ENCODE data around the gene DNAJC25.
"Not testable (repeated sequence)": the region's sequence is repeated elsewhere in the genome, so short reads cannot be mapped to it uniquely, and the experiment has no call there.

Gene DNAJC25

DNA sequence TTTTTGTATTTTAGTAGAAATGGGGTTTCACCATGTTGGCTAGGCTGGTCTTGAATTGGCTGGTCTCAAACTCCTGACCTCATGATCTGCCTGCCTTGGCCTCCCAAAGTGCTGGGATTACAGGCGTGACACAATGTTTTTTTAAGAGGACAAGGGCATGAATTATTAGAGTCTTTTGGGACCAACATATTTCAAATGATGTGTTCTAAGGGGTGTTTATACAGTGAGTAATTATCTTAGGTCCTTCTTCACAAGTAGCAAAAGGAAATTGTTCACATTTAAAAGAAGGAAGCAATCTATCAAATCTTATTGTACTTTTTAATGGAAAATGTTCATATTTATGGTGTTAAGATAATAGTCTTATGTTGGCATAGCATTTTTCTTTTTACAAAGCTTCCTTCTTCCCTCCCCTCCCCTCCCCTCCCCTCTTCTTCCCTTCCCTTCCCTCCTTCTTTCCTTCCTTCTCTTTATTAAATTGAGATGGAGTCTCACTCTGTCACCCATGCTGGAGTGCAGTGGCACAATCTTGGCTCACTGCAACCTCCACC, 37.0 kb downstream of the DNAJC25 start:
- DNase-seq (ENCODE audit: low read depth) = no peak

DNA sequence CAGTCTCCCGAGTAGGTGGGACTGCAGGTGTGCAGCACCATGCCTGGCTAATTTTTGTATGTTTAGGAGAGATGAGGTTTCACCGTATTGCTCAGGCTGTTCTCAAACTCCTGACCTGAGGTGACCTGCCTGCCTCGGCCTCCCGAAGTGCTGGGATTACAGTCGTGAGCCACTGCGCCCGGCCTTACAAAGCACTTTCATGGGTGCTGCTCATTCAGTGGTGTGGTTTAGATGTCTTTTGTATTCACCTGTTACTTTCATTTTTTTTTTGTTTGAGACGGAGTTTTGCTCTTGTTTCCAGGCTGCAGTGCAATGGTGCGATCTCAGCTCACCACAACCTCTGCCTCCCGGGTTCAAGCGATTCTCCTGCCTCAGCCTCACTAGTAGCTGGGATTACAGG, 37.5 kb downstream of the DNAJC25 start:
- DNase-seq (ENCODE audit: low read depth) = not testable (repeated sequence)

DNA sequence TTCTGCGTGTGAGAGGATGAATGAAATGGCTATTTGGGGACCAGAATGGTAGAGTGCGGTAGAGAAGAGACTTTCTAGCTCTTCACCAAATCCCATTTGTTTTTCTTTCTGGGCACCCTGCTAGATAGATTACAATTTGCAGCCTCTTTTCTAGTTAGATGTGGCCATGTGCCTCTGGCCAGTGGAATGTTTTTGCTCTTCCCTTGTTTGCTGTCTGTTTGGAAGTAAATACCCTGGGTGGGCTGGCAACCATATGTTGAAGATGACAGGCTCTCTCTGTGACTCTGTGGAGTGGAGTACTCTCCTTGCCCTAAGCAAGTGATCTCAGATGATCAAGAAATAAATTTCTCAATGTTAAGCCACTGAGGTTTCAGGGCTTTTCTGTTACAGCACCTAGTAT, 43.2 kb downstream of the DNAJC25 start:
- DNase-seq (ENCODE audit: low read depth) = no peak

DNA sequence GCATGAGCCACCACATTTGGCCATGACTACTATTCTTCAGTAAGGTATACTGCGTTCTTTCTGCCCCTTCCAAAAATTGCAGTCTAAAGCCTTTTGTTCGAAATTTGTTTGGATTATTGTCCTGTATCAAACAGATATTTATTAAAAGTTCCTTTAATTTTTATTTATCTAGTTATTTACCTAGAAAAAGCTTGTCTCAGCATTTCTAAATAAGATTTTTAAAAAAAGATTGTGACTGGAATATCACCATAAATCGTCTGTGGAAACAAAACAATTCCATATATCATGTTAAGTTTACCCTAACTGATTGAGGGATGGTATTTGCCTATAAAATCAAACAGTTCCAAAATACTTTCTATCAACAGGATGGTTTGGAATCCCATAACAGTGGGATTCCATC, 45.0 kb downstream of the DNAJC25 start:
- no peak for DNase-seq (ENCODE audit: low read depth)

DNA sequence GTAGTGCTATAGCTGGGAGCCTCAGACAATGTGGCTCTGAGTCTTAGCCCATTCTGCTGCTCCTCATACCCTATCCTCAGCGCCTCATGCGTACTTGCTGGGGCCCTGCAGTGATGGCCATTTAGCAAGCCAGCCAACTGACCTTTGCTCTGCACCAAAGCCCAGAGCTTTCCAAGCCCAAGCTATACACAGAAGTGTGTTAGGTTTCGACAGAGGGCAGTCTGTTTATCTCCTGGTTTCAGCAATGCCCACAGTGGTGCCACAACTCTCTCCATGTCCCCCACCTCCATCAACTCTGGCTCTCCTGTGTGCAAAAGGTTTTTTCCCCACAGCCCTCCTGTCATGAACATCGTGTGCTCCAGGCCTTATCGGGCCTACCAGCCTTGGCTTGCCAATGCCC, 47.2 kb downstream of the DNAJC25 start:
- DNase-seq (ENCODE audit: low read depth) = no peak

DNA sequence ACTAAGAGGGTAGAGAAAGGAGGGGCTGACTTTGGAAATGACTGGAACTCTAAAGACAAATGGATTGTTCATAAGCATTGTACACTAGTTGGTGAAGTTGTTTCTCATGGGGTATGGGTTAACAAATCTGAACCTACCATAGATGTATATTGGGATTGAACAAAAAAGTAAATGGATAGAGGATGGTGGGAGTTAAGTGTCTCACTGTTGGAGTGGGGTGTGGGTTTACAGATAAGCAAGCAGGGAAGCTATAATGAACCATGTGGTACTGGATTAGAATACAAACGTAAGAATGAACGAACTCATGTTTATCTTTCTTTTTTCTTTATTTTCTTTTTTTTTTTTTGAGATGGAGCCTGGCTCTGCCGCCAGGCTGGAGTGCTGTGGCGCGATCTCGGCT, 48.1 kb downstream of the DNAJC25 start:
- no peak for DNase-seq (ENCODE audit: low read depth)

DNA sequence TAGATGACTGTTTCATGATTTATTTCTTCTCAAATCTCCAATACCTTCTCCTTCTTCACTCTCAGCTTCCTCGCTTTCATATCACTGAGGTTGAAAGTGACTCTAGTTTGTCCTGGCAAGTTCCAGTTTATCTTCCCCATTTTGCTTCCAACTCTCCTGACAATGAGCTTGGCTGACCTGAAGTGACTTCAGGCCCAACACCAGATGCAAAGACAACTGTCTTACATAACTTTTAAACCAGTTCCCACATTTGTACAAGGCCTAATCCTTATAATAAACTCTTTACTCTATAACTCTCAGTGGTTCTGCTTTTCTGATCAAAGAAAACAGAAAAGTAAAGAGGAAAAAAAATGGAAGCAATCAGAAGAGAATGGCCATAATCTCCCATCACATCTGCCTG, 52.3 kb downstream of the DNAJC25 start:
- no peak for DNase-seq (ENCODE audit: low read depth)

DNA sequence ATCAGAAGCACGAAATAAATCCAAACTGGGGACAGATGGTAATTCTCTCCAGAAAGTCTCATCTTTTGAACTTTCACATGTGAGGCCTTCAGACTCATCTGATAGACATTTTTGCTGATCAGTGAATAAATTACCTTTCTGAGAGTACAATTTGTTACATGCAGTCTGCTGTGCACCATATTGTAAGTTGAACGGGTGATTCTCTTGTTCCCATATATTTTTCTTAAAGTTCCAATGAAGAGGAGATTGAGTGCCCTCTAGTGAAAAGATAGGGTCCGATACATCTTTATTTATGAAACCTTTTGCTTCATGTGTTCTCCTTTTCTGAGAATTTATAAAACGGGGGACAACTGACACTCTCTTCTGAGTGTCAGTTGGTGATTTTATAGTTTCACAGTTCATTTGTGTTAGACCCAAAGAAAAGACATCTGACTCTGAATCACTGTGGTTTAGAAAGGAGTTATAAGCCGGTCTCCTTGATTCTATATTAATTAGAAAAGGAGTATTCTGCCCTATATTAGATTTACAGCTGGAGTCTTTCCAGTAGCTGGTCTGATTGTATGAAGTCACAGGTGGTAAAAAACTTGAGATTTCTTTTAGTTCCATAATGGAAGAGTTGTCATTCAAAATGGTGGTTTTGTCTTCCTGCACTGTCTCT, 60.7 kb downstream of the DNAJC25 start:
- DNase-seq (ENCODE audit: low read depth) = peak; percentile 8

DNA sequence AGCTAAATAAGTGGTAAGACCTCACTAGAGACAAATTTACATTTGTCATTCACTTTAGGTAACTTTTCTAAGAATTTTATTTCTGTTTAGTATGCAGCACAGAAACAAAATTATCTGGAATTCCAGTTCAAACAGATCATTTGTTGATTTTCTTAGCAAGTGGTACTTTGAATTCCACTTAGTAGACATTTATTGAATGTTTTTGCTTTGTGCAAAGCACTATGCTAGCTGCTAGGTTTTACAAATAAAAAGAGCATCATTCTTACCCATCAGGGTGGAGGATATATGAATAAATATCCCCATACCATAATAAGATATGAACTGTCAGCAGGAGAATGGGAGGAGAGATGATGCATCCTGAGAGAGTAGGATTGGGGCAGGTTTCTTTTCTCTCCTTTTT, 65.7 kb downstream of the DNAJC25 start:
- no peak for DNase-seq (ENCODE audit: low read depth)

DNA sequence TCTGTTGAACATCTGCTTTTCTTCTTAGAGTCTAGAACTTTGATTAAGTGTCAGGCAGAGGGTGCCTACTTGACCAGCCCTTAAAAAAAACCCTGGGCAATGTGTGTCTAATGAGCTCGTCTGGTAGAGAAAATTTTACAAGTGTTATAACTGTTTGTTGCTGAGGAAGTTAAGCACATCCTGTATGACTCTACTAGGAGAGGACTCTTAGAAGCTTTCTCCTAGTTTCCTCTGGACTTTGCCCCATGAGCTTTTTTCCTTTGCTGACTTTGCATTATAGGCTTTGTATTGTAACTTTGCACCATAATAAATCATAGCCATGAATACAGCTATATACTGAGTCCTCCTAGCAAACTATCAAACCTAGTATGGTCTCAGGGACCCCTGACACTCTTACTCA, 69.6 kb downstream of the DNAJC25 start:
- DNase-seq (ENCODE audit: low read depth) = no peak

All from GM04504 (cell line).